Bronchial smooth muscle cell (primary cell): ENCODE data around the gene ZDHHC22. TPM values are rescaled to one million over a fixed set of nuclear protein-coding genes. Genes with fewer than 3 reads are reported as not detected.

Experiments
- total RNA-seq: library from RNA; depleted of rRNA; stranded (reverse); fragments of >200 nt; gene quantifications from 2 replicates; pipeline ENCODE4 v1.2.1, GENCODE V29; 2014

Gene ZDHHC22
- not detected in 2 replicates for total RNA-seq

GRCh38 chr14:77141214-77142004 lies at the start of gene ZDHHC22:
Gene ZDHHC22 (minus strand): TSS chr14:77141791. CDS start chr14:77139738, 2,053 bp downstream.

GRCh38 chr14:77181603-77182437 lies 40.2 kb upstream of the ZDHHC22 start, which contains the start of gene TMEM63C:
Gene TMEM63C (plus strand): TSS chr14:77181798. CDS start chr14:77218814, 37,016 bp downstream.

GRCh38 chr14:77097700-77098528 lies 43.7 kb downstream of the ZDHHC22 start, which contains the start of gene CIPC:
Gene CIPC (plus strand): TSS chr14:77098258. CDS start chr14:77105709, 7,451 bp downstream.

Other genes starting within 250 kb of the ZDHHC22 start
- 25.5 and 29.5 TPM in 2 replicates for gene IRF2BPL, start 113.1 kb downstream of the ZDHHC22 start, total RNA-seq
- gene CIPC, start 43.5 kb downstream of the ZDHHC22 start, total RNA-seq: 4.6 and 5.0 TPM in 2 replicates
- gene TMEM63C, start 40.0 kb upstream of the ZDHHC22 start, total RNA-seq: 0.32 TPM in 1 of 2 replicates, not detected in the other
- gene NGB, start 129.4 kb upstream of the ZDHHC22 start, total RNA-seq: not detected in 2 replicates
- 4.7 and 5.9 TPM in 2 replicates for gene POMT2, start 179.1 kb upstream of the ZDHHC22 start, total RNA-seq
- 17.5 and 30.3 TPM in 2 replicates for gene GSTZ1, start 179.2 kb upstream of the ZDHHC22 start, total RNA-seq
- 3.5 and 3.7 TPM in 2 replicates for gene TMED8, start 235.3 kb upstream of the ZDHHC22 start, total RNA-seq
- 0.94 and 1.3 TPM in 2 replicates for gene SAMD15, start 235.6 kb upstream of the ZDHHC22 start, total RNA-seq